Gastrocnemius medialis (tissue), 4 donors: ENCODE data around the gene SLC16A8.

Experiments
- CTCF ChIP-seq, 5 experiments: fragments of 450-650 bp in 3 of 5; fragments of 200-600 bp in 2 of 5; sonication (generic) in 2 of 5; IDR thresholded peaks in 4 of 5; conservative IDR thresholded peaks in 1 of 5; 1 replicate in 4 of 5; 2 replicates in 1 of 5; pipeline ENCODE4 v1.5.1; 2016 to 2019; ENCODE audit warnings: antibody characterized with exemption in 5 of 5, mild to moderate bottlenecking in 3 of 5, moderate library complexity in 3 of 5
- POLR2A ChIP-seq, 2 donors: fragments of 450-650 bp; IDR thresholded peaks; one replicate each; pipeline ENCODE4 v1.6.1; 2017; ENCODE audit warnings: antibody characterized with exemption in 2 of 2, mild to moderate bottlenecking in 2 of 2, moderate library complexity in 2 of 2

DNA sequence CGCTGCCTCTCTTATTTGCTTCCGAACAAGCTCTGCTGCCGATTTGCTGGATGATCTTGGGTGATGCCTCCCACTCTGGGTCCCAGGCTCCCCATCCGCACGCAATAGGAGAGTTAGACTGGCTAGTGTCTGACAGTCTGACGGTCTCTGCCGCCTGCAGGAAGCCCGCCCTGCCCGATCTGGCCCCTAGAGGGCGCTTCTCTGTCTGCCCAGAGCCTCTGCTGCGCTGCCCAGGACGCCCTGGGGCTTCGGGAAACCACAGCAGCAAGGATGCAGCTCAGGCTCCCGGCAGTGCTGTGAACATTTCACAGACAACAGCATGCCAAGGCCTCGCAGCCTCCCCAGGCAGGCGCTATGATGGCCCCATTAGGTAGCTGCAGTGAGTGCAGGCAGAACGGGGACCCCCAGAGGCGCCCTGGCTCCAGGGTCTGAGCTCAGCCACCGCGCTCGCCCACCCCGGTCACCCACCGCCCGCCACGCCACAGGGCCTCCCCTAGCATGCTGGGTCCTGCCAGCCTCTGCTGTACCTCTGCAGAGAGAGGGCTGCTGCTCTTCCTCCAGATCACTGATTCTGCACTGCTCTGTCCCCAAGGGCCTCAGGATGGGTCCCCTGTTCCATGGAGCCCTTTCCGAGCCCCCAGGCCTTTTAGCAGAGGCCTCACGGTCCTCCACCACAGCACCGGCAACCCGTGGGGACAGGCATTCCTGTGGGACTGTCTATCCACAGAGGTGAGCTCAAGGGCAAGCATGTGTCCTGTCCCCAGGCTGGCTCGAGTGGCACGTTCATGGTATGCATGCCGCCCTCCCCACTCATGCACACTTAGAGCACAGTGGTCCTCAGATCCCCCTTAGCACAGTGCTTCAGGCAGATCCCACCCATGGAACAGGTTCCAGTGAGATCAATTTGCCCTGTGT is 30.8 kb upstream of the SLC16A8 start:
- TF ChIP-seq CTCF (IDR thresholded peaks at IDR 0.05 in 4 of 5, conservative IDR thresholded peaks at IDR 0.05 in 1 of 5) (peak; percentile 75 to 96 (median 91)), POLR2A (IDR thresholded peaks at IDR 0.05) (no peak)
